ENCODE data around the gene ZNF521.

ZNF521 gene

GRCh38 chr18:25067275-25068025 lies 284.5 kb downstream of the ZNF521 start:
- no peak for DNase-seq (ENCODE audit: low spot score)
- TF ChIP-seq, protein P1, sequence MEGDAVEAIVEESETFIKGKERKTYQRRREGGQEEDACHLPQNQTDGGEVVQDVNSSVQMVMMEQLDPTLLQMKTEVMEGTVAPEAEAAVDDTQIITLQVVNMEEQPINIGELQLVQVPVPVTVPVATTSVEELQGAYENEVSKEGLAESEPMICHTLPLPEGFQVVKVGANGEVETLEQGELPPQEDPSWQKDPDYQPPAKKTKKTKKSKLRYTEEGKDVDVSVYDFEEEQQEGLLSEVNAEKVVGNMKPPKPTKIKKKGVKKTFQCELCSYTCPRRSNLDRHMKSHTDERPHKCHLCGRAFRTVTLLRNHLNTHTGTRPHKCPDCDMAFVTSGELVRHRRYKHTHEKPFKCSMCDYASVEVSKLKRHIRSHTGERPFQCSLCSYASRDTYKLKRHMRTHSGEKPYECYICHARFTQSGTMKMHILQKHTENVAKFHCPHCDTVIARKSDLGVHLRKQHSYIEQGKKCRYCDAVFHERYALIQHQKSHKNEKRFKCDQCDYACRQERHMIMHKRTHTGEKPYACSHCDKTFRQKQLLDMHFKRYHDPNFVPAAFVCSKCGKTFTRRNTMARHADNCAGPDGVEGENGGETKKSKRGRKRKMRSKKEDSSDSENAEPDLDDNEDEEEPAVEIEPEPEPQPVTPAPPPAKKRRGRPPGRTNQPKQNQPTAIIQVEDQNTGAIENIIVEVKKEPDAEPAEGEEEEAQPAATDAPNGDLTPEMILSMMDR (IDR thresholded peaks at IDR 0.05; ENCODE audit: extremely low read depth, insufficient read depth, missing control alignments), result no peak
- in situ Hi-C loops (cut with MboI; ENCODE audit: low pct_unique_long_range_greater_than_20kb, low sequenced_read_pairs, unreplicated experiment), result no loop called here

DNA sequence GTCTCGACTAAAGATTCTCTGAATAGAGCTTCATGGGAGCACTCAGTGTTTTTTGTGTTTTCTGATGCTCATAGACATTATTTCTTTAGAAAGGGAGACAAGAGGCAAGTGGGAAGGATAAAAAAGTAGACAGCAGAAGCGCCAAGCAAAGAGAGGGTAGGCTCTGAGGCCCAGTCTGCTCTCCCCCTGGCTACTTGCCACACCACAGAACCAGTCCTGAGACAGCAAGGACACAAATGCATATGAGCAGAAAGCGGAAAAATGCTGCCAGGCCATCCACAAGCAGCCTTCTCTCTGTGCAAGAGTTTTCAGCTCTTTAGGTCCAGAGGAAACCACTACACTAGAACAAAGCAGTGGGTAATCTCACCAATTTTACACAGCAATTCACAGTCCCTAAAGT lies 285.4 kb downstream of the ZNF521 start:
- in situ Hi-C loops (cut with MboI; ENCODE audit: low pct_unique_long_range_greater_than_20kb, low sequenced_read_pairs, unreplicated experiment), result no loop called here
- TF ChIP-seq, protein P1 (IDR thresholded peaks at IDR 0.05; ENCODE audit: extremely low read depth, insufficient read depth, missing control alignments), result no peak
- DNase-seq (ENCODE audit: low spot score), result no peak

GRCh38 chr18:25062720-25063119 lies 289.2 kb downstream of the ZNF521 start:
- in situ Hi-C loops (cut with MboI; ENCODE audit: low pct_unique_long_range_greater_than_20kb, low sequenced_read_pairs, unreplicated experiment), result no loop called here
- no peak for DNase-seq (ENCODE audit: low spot score)
- TF ChIP-seq, protein P1 (IDR thresholded peaks at IDR 0.05; ENCODE audit: extremely low read depth, insufficient read depth, missing control alignments), result peak; percentile 12

DNA sequence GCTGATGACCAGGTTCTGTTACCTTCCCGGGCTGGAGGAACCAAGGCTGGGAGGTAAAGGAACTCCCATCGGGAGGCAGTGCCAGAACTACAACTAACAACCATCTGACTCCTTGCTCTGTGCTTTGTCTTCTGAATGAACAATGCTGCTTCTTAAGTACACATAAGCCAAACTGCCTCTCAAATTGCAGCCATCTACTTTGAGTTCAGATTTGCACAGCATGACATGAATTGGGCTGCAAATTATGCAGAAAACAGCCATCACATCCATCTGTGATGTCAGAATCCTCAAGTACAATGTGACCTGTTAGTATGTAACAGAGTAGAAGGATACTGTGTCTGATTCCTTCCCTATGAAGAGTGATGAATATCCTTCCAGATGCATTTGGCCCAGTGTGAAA lies 290.6 kb downstream of the ZNF521 start:
- TF ChIP-seq, protein P1 (IDR thresholded peaks at IDR 0.05; ENCODE audit: extremely low read depth, insufficient read depth, missing control alignments), result no peak
- no peak for DNase-seq (ENCODE audit: low spot score)
- in situ Hi-C loops (cut with MboI; ENCODE audit: low pct_unique_long_range_greater_than_20kb, low sequenced_read_pairs, unreplicated experiment), result no loop called here

GRCh38 chr18:25058521-25058920 lies 293.4 kb downstream of the ZNF521 start:
- in situ Hi-C loops (cut with MboI; ENCODE audit: low pct_unique_long_range_greater_than_20kb, low sequenced_read_pairs, unreplicated experiment), result no loop called here
- DNase-seq (ENCODE audit: low spot score), result no peak
- TF ChIP-seq, protein P1 (IDR thresholded peaks at IDR 0.05; ENCODE audit: extremely low read depth, insufficient read depth, missing control alignments), result no peak

- no peak for DNase-seq (ENCODE audit: low spot score)
- in situ Hi-C loops (cut with MboI; ENCODE audit: low pct_unique_long_range_greater_than_20kb, low sequenced_read_pairs, unreplicated experiment), result no loop called here
- TF ChIP-seq, protein P1 (IDR thresholded peaks at IDR 0.05; ENCODE audit: extremely low read depth, insufficient read depth, missing control alignments), result no peak
These were observed 294.4 kb downstream of the ZNF521 start for GRCh38 chr18:25057491-25058050.
